CD4-positive, alpha-beta T cell treated with Interleukin-17A for 4 hours (primary cell): Measurements from ENCODE around the gene HVCN1.
"Not testable (repeated sequence)": the region's sequence is repeated elsewhere in the genome, so short reads cannot be mapped to it uniquely, and the experiment has no call there.

Experiments
- DNase-seq: peaks from one replicate; pipeline ENCODE4 v3.0.0-alpha.2; 2020; ENCODE audit warnings: mixed read lengths

Gene HVCN1

DNA sequence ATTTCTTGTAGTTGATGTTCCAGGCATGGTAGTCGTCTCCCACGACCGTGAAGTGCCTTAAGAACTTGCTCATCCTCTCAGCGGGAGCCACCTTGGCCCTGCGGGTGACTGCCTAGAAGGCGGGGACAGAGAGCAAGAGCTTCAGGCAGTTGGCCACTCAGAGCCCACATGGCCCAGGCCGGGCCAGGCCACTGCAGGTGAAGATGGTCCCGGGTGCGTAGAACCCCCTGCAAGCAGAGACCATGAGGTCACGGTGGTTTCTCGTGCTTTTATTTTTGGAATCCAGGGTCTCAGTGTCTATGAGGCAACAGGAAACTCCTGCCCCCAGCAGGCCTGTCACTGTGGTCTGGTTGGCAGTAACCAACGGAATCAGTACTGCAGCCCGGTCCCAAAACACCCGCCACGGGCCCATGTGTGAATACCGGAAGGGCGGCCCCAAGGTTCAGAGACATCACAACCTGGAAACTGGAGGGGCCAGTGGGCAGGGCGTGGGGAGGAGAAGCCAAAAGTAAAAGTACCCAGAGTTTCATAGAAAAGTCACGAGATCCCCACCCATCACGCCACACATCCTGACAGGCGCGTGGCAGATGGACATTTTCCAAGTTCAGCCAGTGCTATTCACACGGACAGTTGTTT lies 27.5 kb downstream of the HVCN1 start:
- DNase-seq: peak; percentile 24

DNA sequence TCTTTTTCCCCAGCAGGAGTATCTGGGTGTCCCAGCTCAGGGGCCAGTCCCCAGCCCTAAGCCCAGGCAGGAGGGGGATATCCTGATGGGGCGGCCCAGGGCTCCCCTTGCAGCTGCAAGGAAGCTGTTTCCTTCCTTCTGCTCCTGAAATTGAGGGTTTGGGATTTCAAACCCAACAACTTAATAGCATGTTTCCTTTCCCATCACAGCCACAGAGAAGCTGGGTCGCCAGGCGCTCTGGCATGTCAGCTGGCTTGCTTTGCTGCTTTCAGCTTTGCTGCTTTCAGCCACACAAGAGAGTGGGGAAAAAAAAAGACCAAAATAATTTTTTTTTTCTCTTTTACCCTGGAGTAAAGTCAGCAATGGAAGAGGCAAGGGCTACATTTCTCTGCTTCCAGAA lies 30.0 kb downstream of the HVCN1 start:
- DNase-seq: no peak

- no peak for DNase-seq
Measured at GRCh38 chr12:110658242-110658641, 30.7 kb downstream of the HVCN1 start.

DNA sequence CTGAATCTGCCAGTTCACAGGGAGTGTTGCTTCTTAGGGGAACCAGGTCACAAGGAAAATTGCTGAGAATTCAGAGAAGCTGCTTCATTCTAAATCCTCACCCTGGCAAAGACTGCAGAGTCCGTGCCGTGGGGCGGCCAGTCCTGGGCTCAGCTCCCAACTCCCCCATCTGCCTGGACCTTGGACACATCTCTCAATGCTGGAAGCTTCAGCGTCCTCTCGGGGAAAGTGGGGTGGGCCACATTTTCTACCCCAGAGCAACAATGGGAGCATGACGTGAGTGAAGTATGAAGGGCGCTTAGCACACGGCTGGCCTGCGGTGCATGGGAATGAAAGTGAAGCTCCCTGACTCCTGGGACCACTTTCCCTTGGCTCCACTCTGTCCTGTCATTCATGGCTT lies 31.2 kb downstream of the HVCN1 start:
- no peak for DNase-seq

DNA sequence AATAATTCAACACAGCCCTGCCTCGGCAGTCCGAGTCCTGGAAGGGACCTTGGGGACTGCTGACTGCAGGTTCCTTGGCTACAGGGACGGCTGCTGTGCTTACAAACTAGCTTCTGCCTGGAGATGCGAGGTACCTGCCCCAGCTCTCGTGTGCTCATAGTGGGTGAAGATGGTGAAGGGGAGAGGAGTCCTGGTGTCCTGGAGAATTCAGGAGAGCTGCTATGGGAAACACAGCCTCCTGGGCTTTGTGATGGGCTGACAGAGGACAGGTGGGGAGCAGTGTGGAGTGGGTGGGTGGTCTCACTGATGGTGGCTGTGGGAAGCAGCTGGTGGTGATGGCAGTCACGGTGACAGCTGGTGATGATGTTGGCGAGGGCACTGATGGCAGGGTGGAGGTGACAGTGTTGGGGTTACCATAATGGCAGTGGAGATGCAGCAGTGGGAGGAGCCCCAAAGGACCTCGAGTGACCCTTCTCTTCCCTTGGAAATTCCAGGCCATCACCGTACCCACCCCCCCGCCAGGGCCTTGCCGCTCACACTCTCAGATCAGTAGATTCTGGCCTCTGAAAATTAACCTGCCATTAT lies 32.8 kb downstream of the HVCN1 start:
- no peak for DNase-seq

DNA sequence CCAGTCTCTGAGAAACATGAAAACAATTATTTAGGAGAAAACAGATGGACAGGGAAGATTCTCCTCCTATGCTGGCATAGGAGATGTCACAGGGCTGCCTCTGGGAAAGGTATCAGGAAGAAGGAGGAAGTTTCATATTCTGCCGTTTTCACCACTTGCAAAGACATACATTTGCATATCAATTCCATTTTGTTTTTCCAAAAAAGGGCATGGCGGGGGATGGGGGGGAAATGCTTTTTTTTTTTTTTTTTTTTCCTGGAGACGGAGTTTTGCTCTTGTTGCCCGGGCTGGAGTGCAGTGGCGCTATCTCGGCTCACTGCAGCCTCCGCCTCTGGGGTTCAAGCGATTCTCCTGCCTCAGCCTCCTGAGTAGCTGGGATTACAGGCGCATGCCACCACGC lies 34.7 kb downstream of the HVCN1 start:
- not testable (repeated sequence) for DNase-seq

DNA sequence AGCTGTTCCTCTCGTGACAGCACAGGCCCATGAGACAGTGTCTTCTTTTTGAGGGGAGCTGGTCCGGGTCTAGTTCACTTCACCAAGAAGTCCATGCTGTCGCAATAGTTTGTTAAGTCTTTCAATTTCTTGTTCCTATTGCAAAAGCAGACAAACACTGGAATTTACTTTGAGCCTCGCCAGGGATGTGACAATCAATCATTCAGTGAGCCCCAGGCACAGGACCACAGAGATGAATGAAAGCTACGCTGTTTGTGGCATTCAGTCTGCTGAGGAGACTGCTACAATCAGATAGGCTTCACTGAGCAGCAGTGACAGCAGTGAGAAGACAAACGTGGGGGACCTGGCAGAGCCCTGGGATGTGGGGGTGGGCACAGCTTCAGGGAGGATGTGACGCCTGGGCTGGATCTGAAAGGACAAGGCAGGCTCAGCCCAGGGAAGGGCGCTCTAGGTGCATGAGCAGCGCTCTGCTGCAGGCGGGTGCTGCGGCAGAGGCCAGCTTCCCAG lies 39.5 kb downstream of the HVCN1 start:
- no peak for DNase-seq

- DNase-seq: peak; percentile 19
Measured at GRCh38 chr12:110647631-110648040, 41.3 kb downstream of the HVCN1 start.

GRCh38 chr12:110641521-110641920 lies 47.4 kb downstream of the HVCN1 start:
- DNase-seq: no peak

DNA sequence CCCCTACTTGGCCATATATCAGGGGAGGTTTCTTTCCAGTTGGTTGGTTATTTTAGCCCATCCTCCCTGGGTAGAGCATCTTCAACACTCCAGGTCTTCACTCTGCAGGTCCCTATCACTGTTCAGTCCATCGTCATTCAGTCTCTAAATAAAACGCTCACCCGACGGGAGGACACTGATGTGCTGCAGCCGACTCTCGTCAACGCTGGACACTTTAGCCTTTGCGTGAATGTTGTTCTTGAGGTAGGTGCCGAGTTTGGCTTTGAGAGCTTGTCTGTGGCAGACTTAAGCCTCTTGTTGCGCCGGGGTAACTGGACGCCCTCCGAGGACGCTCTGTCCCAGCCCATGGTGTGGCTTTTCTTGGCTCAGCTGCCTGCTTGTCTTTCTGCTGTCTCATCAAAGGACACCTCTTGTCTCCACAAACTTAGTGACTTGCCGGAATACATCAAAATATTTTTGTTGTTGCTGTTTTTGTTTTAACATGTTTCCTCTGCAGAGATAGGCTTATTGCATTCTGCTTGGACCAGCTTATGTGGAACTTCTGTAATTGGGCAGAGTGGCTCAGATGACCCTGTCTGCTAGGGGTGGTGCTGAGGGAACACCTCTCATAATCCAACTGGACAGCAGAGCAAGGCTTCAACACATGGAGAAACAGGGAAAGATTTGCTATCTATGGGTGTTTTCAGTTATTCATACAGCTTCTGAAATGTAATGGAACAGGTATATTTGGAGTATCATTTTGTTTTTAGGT lies 48.5 kb downstream of the HVCN1 start:
- no peak for DNase-seq

- no peak for DNase-seq
Measured at GRCh38 chr12:110639336-110640141, 49.4 kb downstream of the HVCN1 start.

DNA sequence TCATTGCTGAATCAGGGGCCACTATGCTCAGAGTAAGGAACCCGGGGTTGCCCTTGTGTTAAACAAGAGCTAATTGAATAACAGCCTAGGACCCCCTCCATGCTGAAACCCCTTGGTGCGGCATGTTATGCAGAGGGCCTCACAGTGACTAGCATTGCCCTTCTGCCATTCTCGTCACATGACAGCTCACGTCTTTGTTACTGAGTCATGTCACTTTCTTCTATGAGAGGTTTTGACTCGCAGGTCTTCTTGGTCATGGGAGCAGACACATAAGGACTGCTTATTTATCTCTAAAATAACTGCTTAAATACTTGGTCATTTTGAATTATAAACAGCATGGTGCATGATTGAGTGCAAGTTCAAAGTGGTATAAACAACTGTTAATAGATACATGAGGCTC lies 50.1 kb downstream of the HVCN1 start:
- no peak for DNase-seq

DNA sequence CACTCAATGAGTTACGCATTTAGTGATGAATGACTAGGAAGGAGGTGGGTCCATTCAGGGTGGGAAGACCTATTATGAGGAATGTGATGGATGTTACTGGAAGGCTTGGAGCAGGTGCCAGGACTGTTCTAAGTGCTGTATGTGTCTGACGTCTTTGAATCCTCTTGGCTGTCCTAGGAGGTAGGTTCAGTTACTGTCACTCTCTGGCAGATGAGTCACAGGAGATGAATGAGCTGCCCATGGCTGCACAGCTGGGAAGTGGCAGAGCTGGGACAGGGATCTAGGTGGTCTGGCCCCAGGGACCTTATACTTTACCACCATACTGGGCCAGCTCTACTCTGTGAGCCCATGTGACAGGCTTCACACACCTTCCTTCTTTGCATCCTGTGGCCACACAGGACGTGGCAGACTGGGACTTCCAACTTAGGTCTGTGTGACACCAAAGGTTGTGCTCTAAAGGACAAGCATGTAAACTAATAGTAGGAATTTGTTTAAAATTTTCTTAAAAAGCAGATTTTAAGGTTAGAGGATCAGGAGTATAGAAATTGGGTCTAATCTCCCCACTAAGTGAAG lies 51.0 kb downstream of the HVCN1 start:
- no peak for DNase-seq

DNA sequence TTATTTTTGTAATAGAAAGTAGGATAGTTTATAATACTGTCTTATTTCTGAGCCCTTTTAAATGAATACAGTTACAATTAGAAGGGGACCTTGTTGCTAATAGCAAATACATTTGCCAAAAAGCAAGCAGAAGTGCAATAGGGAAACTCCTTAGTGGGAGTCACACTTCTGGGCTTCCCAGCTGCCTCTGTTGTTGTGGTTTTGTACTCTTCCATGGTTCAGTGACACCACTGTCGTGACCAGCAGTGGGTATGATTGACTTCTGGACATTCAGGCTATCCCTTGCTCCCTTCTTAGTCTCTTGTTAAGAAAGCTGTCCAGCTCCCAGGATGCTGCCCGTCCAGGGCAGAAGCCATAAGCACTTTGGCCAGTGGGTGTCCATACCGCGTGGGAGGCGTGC lies 52.4 kb downstream of the HVCN1 start:
- no peak for DNase-seq

GRCh38 chr12:110635055-110635454 lies 53.9 kb downstream of the HVCN1 start:
- no peak for DNase-seq

- DNase-seq: no peak
Measured at GRCh38 chr12:110627500-110628195, 61.3 kb downstream of the HVCN1 start.

DNA sequence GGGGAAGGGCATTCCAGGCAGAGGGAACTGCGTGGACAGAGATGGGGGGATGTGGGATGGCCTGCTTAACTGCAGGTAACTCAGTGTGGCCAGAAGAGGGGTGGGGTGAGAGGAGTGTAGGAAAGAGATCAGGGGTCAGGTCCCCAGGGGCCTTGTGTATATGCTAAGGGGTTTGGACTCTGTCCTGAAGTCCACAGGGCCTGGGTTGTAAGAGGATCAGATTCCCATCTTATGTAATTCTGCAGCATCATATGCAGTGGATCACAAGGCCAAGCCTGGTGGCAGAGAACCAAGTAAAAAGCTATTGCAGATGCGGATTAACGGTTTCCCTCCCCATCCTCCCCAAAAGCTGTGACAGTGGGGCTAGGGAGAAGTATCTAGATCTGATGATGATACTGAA lies 66.3 kb downstream of the HVCN1 start:
- no peak for DNase-seq

DNA sequence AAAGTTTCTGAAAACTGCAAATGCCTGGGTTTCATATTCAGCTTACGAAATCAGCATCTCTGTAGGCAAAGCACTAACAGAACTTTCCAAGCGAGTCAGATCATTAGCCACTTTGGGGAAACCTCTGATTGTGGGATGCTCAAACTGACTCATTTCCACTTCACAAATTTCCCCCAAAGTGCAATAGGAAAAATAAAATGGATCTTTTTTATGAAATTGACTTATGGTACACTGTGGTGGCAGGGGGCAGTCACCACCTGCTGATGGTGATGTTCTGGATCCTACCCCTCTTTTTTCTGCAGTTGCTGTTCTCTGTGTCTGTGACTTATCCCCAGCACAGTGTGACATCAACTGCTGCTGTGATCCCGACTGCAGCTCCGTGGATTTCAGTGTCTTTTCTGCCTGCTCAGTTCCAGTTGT lies 69.4 kb downstream of the HVCN1 start:
- DNase-seq: no peak

DNA sequence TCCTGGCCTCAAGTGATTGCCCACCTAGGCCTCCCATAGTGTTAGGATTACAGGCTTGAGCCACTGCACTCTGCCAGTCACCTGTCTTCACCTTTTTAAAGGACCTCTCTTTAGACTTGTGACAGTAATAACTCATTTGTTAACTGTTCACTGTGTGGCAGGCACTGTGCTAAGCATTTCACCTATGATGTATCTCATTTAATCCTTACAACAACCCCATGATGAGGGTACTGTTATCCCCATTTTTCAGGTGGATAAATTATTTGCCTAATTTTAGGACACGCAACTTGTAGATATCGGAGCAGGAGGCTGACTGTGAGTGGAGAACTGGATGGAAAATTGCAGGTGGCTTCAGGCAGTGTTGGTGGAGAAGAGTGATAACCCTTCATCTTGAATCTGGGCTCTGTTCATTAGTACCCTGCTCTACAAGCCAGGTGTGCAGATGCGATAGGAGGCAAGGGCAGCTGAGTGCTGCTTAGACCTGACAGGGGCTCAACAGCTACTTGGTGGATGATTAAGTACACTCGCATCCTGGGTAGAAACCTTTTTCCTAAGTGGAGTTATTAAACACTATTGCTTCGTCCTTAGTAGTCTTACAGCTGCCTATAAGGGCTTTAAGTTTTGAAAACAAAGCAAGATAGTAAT lies 72.3 kb downstream of the HVCN1 start:
- DNase-seq: no peak

DNA sequence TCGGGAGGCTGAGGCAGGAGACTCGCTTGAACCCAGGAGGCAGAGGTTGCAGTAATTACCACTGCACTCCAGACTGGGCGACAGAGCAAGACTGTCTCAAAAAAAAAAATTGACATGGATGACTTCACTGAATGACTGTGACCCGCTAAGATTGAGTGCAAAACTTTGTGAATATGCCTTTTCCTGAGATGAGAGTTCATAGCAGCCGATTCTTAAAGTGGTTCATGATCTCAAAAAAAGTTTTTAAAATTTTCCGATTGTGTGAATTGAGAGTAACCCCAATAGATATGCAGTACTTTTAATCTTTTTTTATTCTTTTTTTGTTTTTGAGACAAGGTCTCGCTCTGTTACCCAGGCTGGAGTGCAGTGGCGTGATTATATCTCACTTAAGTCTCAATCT lies 73.7 kb downstream of the HVCN1 start:
- DNase-seq: no peak

DNA sequence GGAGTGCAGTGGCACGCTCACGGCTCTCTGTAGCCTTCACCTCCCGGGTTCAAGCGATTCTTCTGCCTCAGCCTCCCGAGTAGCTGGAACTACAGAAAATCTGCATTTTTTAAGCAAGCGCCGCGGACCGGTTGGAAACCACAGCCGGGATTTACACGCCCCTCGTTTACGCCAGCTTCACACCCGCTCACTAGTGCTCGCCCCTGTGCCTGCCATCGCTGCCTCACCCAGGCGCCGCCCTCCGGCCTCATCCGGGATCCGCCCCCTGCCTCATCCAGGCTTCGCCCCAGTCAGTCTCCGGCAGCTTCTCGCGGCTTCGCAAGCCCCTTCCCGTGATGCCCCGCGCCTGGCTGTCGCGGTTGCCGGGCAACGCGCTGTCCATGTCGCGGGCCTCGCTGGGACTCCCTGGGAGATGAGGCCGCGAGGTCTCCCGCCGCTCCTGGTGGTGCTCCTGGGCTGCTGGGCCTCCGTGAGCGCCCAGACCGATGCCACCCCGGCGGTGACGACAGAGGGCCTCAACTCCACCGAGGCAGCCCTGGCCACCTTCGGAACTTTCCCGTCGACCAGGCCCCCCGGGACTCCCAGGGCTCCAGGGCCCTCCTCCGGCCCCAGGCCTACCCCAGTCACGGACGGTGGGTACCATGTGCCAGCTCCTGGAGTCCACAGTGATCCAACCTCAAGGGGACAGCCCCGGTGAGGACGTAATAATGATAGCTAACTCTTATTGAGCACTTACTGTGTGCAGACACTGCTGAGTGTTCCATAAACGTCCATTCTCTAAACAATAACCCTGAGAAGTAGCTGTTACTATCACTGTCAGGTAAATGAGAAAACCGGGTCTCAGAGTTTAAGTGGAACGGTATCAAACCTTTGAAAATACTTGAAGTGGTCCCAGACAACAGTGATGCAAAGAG lies 74.9 kb downstream of the HVCN1 start, which contains the start of gene TCTN1:
TCTN1 (plus strand) TSS at position 359 of the 914 bp plus-strand sequence; CDS start at position 413, 54 bp downstream.
- DNase-seq: peak; percentile 98
